Measurements from ENCODE around the gene FAM186B. TPM values are rescaled to one million over a fixed set of nuclear protein-coding genes. Genes with fewer than 3 reads are reported as not detected.

The FAM186B gene
- total RNA-seq, 1 experiment from 2014 or later = 0.46 TPM

DNA sequence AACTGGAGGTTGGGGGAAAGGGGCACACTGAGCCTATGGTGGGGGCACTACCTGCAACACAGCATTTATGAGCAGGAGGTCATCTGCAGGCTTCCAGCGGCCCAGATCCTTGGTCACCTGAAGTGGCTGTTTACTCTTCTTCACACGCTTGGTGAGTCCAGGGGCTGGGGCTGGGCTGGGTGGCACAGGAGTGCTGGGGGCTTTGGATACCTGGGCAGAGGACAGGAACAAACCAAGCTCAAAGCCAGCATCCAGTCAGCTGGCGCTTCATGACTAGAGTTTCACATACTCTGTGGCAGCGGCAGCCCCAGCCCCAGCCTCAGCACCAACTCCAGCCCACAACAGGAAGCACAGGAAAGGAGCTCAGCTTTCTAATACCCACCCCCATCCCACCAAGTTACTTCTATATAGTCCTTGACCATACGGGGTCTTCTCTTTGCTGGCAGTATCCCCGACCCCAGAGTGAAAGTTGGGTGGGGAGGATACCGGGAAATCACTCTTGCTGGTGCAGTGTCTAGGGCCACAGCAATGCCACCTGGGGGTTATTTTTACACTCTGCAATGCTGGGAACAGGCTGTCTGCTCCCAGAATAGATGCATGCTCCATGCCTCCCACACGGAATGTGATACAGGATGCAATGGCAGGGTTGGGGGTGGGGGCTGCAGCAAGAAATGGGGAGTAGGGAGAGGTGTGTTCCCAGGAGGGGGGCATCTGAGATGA is 40.6 kb downstream of the FAM186B start:
- H3K79me1 ChIP-seq (ENCODE audit: insufficient read depth, low read depth, low read length, poor library complexity, severe bottlenecking) = peaks cover 3% of the 10 kb centered on the region
- H4K8ac ChIP-seq (replicated peaks; ENCODE audit: insufficient read length, low read depth, low read length) = no peak overlapping the region
- no peak overlapping the region for H3T11ph ChIP-seq (ENCODE audit: low read length)
- H3K27me3 ChIP-seq (ENCODE audit: insufficient read depth, low read length) = no peaks in the 10 kb centered on the region
- no peak overlapping the region for H2BK15ac ChIP-seq (ENCODE audit: low read depth, low read length)
- H2BK20ac ChIP-seq (ENCODE audit: low read depth, low read length, poor library complexity, severe bottlenecking) = no peak overlapping the region
- Mint-ChIP-seq H3K36me3 (ENCODE audit: insufficient read depth in 1 of 3, low read depth in 3 of 3) (peaks cover 19 to 55% (median 49%) of the 10 kb centered on the region in 3 experiments; a peak in 6 of 7 replicates), H3K9me3 (peaks cover 0 to 3% of the 10 kb centered on the region in 2 experiments; a peak in 1 of 5 replicates), H3K4me1 (peaks cover 2 to 14% of the 10 kb centered on the region in 2 experiments), H3K27ac (no peak overlapping the region), H3K27me3 (ENCODE audit: low read depth) (no peaks in the 10 kb centered on the region; the same call in 1 of the 2 replicates), H3K4me3 (no peak overlapping the region)
- no peaks in the 10 kb centered on the region for H4K20me1 ChIP-seq (ENCODE audit: control insufficient read depth, insufficient read depth, insufficient read length)
- no peaks in the 10 kb centered on the region for H3K4me1 ChIP-seq (ENCODE audit: insufficient read depth, low read length)
- H4K5ac ChIP-seq (ENCODE audit: insufficient read length, low read depth, low read length) = no peak overlapping the region
- no peak overlapping the region for H3K9ac ChIP-seq (ENCODE audit: extremely low read depth, insufficient read length, low read length)
- no peak overlapping the region for H3K14ac ChIP-seq (ENCODE audit: insufficient read depth, low read length)
- H3K4me2 ChIP-seq (ENCODE audit: insufficient read depth, insufficient read length, low read length) = no peak overlapping the region
- peaks cover 6% of the 10 kb centered on the region for H3K23me2 ChIP-seq (ENCODE audit: insufficient read length, low read depth, low read length, poor library complexity, severe bottlenecking)
- H3K56ac ChIP-seq (ENCODE audit: insufficient read length, low read depth, low read length) = no peak overlapping the region
- H3K18ac ChIP-seq (ENCODE audit: insufficient read length, low read depth, low read length) = no peak overlapping the region
- no peak for TF ChIP-seq CTCF (conservative IDR thresholded peaks at IDR 0.05)
- no peaks in the 10 kb centered on the region for H3K9me3 ChIP-seq (ENCODE audit: control insufficient read depth, low read depth, low read length)
- no peak overlapping the region for H2BK12ac ChIP-seq (ENCODE audit: insufficient read length, low read depth, low read length)
- no peak overlapping the region for H3K27ac ChIP-seq (ENCODE audit: insufficient read length, low read depth, low read length)
- no CpG with 5 or more reads among the region's 8 CpGs for WGBS (ENCODE audit: extremely low coverage, insufficient read length, low lambda C conversion rate)
- no peak for DNase-seq
- H3K4ac ChIP-seq (ENCODE audit: low read depth, low read length) = no peak overlapping the region
- no peak overlapping the region for H2AK5ac ChIP-seq (ENCODE audit: insufficient read length, low read length)
- no peak overlapping the region for H2BK120ac ChIP-seq (ENCODE audit: low read depth, low read length, poor library complexity, severe bottlenecking)
- H2AFZ ChIP-seq (ENCODE audit: low read length) = no peak overlapping the region
- no peak overlapping the region for H3K23ac ChIP-seq (ENCODE audit: insufficient read length, low read depth, low read length)
- H3K79me2 ChIP-seq (ENCODE audit: insufficient read depth, low read length) = no peaks in the 10 kb centered on the region; the same call in 1 of the 2 replicates
- no peak overlapping the region for H2BK5ac ChIP-seq (ENCODE audit: insufficient read length, low read length)
- H4K91ac ChIP-seq (ENCODE audit: insufficient read length, low read depth, low read length) = no peak overlapping the region
